Activated naive CD8-positive, alpha-beta T cell treated with anti-CD3 and anti-CD28 coated beads for 36 hours (primary cell): Measurements from ENCODE around the gene GYS2. TPM values are rescaled to one million over a fixed set of nuclear protein-coding genes. Genes with fewer than 3 reads are reported as not detected.
A peak's percentile ranks its signal among the peaks of the same experiment; 100 is the strongest.
"Not testable (repeated sequence)": the region's sequence is repeated elsewhere in the genome, so short reads cannot be mapped to it uniquely, and the experiment has no call there.

Source experiments
- DNase-seq: peaks from one replicate; pipeline ENCODE4 v3.0.0; 2021
- H3K27ac Mint-ChIP-seq: one replicate; pipeline ENCODE4 v1.8.0; 2022; ENCODE audit warnings: mild to moderate bottlenecking, moderate library complexity, mixed read lengths
- H3K27me3 Mint-ChIP-seq: one replicate; pipeline ENCODE4 v1.8.0; 2022; ENCODE audit warnings: mild to moderate bottlenecking, mixed read lengths
- H3K36me3 Mint-ChIP-seq: one replicate; pipeline ENCODE4 v1.8.0; 2021; ENCODE audit warnings: mild to moderate bottlenecking, mixed read lengths
- H3K4me1 Mint-ChIP-seq: one replicate; pipeline ENCODE4 v1.8.0; 2021; ENCODE audit warnings: mixed read lengths
- H3K4me3 Mint-ChIP-seq: one replicate; pipeline ENCODE4 v1.8.0; 2022; ENCODE audit warnings: mild to moderate bottlenecking, moderate library complexity, mixed read lengths
- H3K9me3 Mint-ChIP-seq: one replicate; pipeline ENCODE4 v1.8.0; 2022; ENCODE audit warnings: mixed read lengths
- total RNA-seq, 2 experiments: library from RNA; stranded (reverse); gene quantifications; one replicate each; pipeline ENCODE4 v1.2.3, GENCODE V29; 2021

Gene GYS2
- not detected for total RNA-seq

- no peaks in the 10 kb centered on the region for H3K36me3 Mint-ChIP-seq
- H3K9me3 Mint-ChIP-seq, result no peaks in the 10 kb centered on the region
- no peak within 1 kb of the TSS for H3K4me3 Mint-ChIP-seq
- no peaks in the 10 kb centered on the region for H3K27me3 Mint-ChIP-seq
- DNase-seq, result no peak
- no peak within 1 kb of the TSS for H3K27ac Mint-ChIP-seq
- H3K4me1 Mint-ChIP-seq, result no peaks in the 10 kb centered on the region
Measured at GRCh38 chr12:21604245-21605101, at the start of gene GYS2. TSS of gene GYS2 (minus strand) at chr12:21604847. CDS start at chr12:21604592, 255 bp downstream.

- Mint-ChIP-seq H3K36me3 (peaks cover 82% of the 10 kb centered on the region), H3K27me3 (no peaks in the 10 kb centered on the region), H3K9me3 (no peaks in the 10 kb centered on the region), H3K4me3 (no peak overlapping the region), H3K27ac (no peak overlapping the region), H3K4me1 (peaks cover 71% of the 10 kb centered on the region)
- no peak for DNase-seq
Measured at GRCh38 chr12:21651821-21652220, 47.2 kb upstream of the GYS2 start.

GRCh38 chr12:21650997-21651396 is 46.4 kb upstream of the GYS2 start:
- Mint-ChIP-seq H3K4me3 (peak overlapping the region; percentile 11), H3K27ac (peak overlapping the region; percentile 1), H3K4me1 (peaks cover 74% of the 10 kb centered on the region)

GRCh38 chr12:21649034-21649433 is 44.4 kb upstream of the GYS2 start:
- Mint-ChIP-seq H3K4me3 (no peak overlapping the region), H3K4me1 (peaks cover 70% of the 10 kb centered on the region), H3K36me3 (peaks cover 68% of the 10 kb centered on the region), H3K9me3 (no peaks in the 10 kb centered on the region), H3K27me3 (no peaks in the 10 kb centered on the region), H3K27ac (no peak overlapping the region)
- DNase-seq, result no peak

More at GRCh38 chr12:21650997-21651396, 46.4 kb upstream of the GYS2 start:
- Mint-ChIP-seq H3K27me3 (no peaks in the 10 kb centered on the region), H3K36me3 (peaks cover 77% of the 10 kb centered on the region), H3K9me3 (no peaks in the 10 kb centered on the region)
- DNase-seq, result no peak

GRCh38 chr12:21648378-21648777 is 43.7 kb upstream of the GYS2 start:
- Mint-ChIP-seq H3K27ac (no peak overlapping the region), H3K9me3 (no peaks in the 10 kb centered on the region), H3K27me3 (no peaks in the 10 kb centered on the region), H3K4me3 (no peak overlapping the region), H3K36me3 (peaks cover 70% of the 10 kb centered on the region), H3K4me1 (peaks cover 72% of the 10 kb centered on the region)
- no peak for DNase-seq

- no peak for DNase-seq
- Mint-ChIP-seq H3K4me3 (peak overlapping the region; percentile 25), H3K27ac (peak overlapping the region; percentile 67), H3K4me1 (peaks cover 72% of the 10 kb centered on the region), H3K36me3 (peaks cover 67% of the 10 kb centered on the region), H3K27me3 (no peaks in the 10 kb centered on the region), H3K9me3 (no peaks in the 10 kb centered on the region)
Measured at GRCh38 chr12:21647179-21647578, 42.5 kb upstream of the GYS2 start.

- H3K9me3 Mint-ChIP-seq, DNase-seq, H3K27me3 Mint-ChIP-seq, H3K4me3 Mint-ChIP-seq: not testable (repeated sequence)
- Mint-ChIP-seq H3K4me1 (peaks cover 70% of the 10 kb centered on the region), H3K36me3 (peaks cover 57% of the 10 kb centered on the region), H3K27ac (peak overlapping the region; percentile 81)
Measured at GRCh38 chr12:21645041-21645500, 40.4 kb upstream of the GYS2 start.

GRCh38 chr12:21644516-21644915 is 39.9 kb upstream of the GYS2 start:
- Mint-ChIP-seq H3K9me3 (no peaks in the 10 kb centered on the region), H3K36me3 (peaks cover 57% of the 10 kb centered on the region), H3K27ac (no peak overlapping the region), H3K27me3 (no peaks in the 10 kb centered on the region), H3K4me3 (no peak overlapping the region), H3K4me1 (peaks cover 71% of the 10 kb centered on the region)
- DNase-seq, result no peak

GRCh38 chr12:21643758-21644157 is 39.1 kb upstream of the GYS2 start:
- H3K27me3 Mint-ChIP-seq, result no peaks in the 10 kb centered on the region

GRCh38 chr12:21642707-21643389 is 38.2 kb upstream of the GYS2 start:
- Mint-ChIP-seq H3K27me3 (no peaks in the 10 kb centered on the region), H3K4me3 (no peak overlapping the region)
- no peak for DNase-seq

More at GRCh38 chr12:21643758-21644157, 39.1 kb upstream of the GYS2 start:
- DNase-seq, result no peak
- no peaks in the 10 kb centered on the region for H3K9me3 Mint-ChIP-seq
- no peak overlapping the region for H3K4me3 Mint-ChIP-seq
- peak overlapping the region; percentile 76 for H3K27ac Mint-ChIP-seq
- peaks cover 60% of the 10 kb centered on the region for H3K36me3 Mint-ChIP-seq
- peaks cover 74% of the 10 kb centered on the region for H3K4me1 Mint-ChIP-seq

GRCh38 chr12:21638054-21638891 is 33.6 kb upstream of the GYS2 start:
- Mint-ChIP-seq H3K4me3 (no peak overlapping the region), H3K4me1 (peaks cover 45% of the 10 kb centered on the region), H3K9me3 (no peaks in the 10 kb centered on the region), H3K27ac (peak overlapping the region; percentile 62), H3K36me3 (peaks cover 67% of the 10 kb centered on the region), H3K27me3 (no peaks in the 10 kb centered on the region)
- DNase-seq, result no peak

More at GRCh38 chr12:21642707-21643389, 38.2 kb upstream of the GYS2 start:
- Mint-ChIP-seq H3K4me1 (peaks cover 70% of the 10 kb centered on the region), H3K9me3 (no peaks in the 10 kb centered on the region), H3K27ac (peak overlapping the region; percentile 76), H3K36me3 (peaks cover 60% of the 10 kb centered on the region)

GRCh38 chr12:21634245-21634644 is 29.6 kb upstream of the GYS2 start:
- no peaks in the 10 kb centered on the region for H3K9me3 Mint-ChIP-seq
- no peaks in the 10 kb centered on the region for H3K27me3 Mint-ChIP-seq
- no peak overlapping the region for H3K4me3 Mint-ChIP-seq
- peak overlapping the region; percentile 5 for H3K27ac Mint-ChIP-seq
- DNase-seq, result no peak
- H3K4me1 Mint-ChIP-seq, result peaks cover 16% of the 10 kb centered on the region
- H3K36me3 Mint-ChIP-seq, result peaks cover 58% of the 10 kb centered on the region

- Mint-ChIP-seq H3K4me3 (no peak overlapping the region), H3K27me3 (no peaks in the 10 kb centered on the region), H3K9me3 (peaks cover 3% of the 10 kb centered on the region)
Measured at GRCh38 chr12:21631367-21631766, 26.7 kb upstream of the GYS2 start.

GRCh38 chr12:21627924-21628323 is 23.3 kb upstream of the GYS2 start:
- no peaks in the 10 kb centered on the region for H3K27me3 Mint-ChIP-seq
- H3K9me3 Mint-ChIP-seq, result peaks cover 15% of the 10 kb centered on the region
- peaks cover 43% of the 10 kb centered on the region for H3K36me3 Mint-ChIP-seq
- no peak for DNase-seq
- H3K4me3 Mint-ChIP-seq, result no peak overlapping the region
- H3K4me1 Mint-ChIP-seq, result no peaks in the 10 kb centered on the region
- no peak overlapping the region for H3K27ac Mint-ChIP-seq

More at GRCh38 chr12:21631367-21631766, 26.7 kb upstream of the GYS2 start:
- peaks cover 5% of the 10 kb centered on the region for H3K4me1 Mint-ChIP-seq
- DNase-seq, result no peak
- H3K36me3 Mint-ChIP-seq, result peaks cover 52% of the 10 kb centered on the region
- no peak overlapping the region for H3K27ac Mint-ChIP-seq
